ENCODE results near the gene DNAJC1. TPM values are rescaled to one million over a fixed set of nuclear protein-coding genes. Genes with fewer than 3 reads are reported as not detected.

DNAJC1 gene
- total and polyA plus RNA-seq, 2 donors (not counting 3 experiments of a cell fraction or from before 2014, with no cell fraction given), result 11.2 to 19.7 TPM

DNA sequence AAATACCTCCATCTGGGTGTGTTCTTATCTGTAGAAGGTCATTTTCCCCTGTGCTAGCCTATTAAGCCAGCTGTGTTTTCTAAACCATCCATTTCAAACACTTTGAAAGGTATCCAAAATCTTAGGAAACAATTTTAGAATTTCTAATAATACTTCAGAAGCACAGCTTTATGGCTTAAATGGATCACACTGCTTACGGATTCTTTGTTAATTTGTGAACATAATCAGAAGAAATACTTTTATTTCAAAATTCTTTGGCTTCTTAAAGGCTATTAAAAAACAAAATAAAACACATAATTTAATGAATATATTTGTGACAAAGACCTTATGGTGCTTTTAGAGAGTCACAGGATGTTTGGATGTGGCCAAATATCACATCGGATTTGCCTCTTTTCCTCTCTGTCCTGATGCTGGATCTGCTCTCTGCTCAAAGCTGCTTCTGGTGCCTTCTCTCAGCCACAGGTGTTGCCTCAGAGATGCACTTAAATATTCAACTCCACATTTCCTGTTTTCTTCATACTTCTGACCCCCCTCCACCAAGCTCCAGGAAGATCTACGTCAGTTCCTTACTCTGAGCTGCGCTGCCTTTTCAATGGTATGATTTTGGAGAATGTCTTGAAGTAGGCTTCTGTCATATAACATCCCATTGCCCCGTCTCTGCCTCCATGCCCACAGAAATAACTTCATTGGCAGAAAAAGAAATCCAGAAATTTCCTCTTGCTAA, 238.9 kb downstream of the DNAJC1 start:
- H3K79me2 ChIP-seq (ENCODE audit: control insufficient read depth, insufficient read depth, low read length), result no peaks in the 10 kb centered on the region
- H3K4me1 ChIP-seq (ENCODE audit: control insufficient read depth, extremely low read depth, insufficient read depth, low read length), result no peaks in the 10 kb centered on the region
- POLR2A ChIA-PET, result no interaction called here
- TF ChIP-seq EZH2 (IDR thresholded peaks at IDR 0.05; ENCODE audit: borderline replicate concordance, low read depth, low read length, severe bottlenecking) (no peak), POLR2AphosphoS5 (IDR thresholded peaks at IDR 0.05; ENCODE audit: insufficient read depth, low read depth, low read length) (no peak), GATA2 (IDR thresholded peaks at IDR 0.05; ENCODE audit: insufficient read depth, insufficient read length, low read depth, low read length) (no peak), FOS (IDR thresholded peaks at IDR 0.05; ENCODE audit: borderline replicate concordance, insufficient read depth, low read length) (no peak), POLR2A (IDR thresholded peaks at IDR 0.05; ENCODE audit: low read depth, low read length) (no peak), JUN (IDR thresholded peaks at IDR 0.05; ENCODE audit: borderline replicate concordance, insufficient read depth, insufficient read length, low read depth) (no peak), MYC (IDR thresholded peaks at IDR 0.05; ENCODE audit: low read depth, low read length) (no peak)
- TF ChIP-seq, protein P1, sequence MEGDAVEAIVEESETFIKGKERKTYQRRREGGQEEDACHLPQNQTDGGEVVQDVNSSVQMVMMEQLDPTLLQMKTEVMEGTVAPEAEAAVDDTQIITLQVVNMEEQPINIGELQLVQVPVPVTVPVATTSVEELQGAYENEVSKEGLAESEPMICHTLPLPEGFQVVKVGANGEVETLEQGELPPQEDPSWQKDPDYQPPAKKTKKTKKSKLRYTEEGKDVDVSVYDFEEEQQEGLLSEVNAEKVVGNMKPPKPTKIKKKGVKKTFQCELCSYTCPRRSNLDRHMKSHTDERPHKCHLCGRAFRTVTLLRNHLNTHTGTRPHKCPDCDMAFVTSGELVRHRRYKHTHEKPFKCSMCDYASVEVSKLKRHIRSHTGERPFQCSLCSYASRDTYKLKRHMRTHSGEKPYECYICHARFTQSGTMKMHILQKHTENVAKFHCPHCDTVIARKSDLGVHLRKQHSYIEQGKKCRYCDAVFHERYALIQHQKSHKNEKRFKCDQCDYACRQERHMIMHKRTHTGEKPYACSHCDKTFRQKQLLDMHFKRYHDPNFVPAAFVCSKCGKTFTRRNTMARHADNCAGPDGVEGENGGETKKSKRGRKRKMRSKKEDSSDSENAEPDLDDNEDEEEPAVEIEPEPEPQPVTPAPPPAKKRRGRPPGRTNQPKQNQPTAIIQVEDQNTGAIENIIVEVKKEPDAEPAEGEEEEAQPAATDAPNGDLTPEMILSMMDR (IDR thresholded peaks at IDR 0.05; ENCODE audit: extremely low read depth in 1 of 2, insufficient read depth in 1 of 2, low read depth in 1 of 2, low read length in 2 of 2), result no peak
- TF ChIP-seq, protein P2, sequence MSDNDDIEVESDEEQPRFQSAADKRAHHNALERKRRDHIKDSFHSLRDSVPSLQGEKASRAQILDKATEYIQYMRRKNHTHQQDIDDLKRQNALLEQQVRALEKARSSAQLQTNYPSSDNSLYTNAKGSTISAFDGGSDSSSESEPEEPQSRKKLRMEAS (IDR thresholded peaks at IDR 0.05; ENCODE audit: insufficient read depth, insufficient read length), result no peak
- H3K9me1 ChIP-seq (replicated peaks; ENCODE audit: control insufficient read depth, extremely low read depth, insufficient read depth, low read length), result no peaks in the 10 kb centered on the region
- no peaks in the 10 kb centered on the region for H3K36me3 ChIP-seq (ENCODE audit: control insufficient read depth in 2 of 2, extremely low read depth in 1 of 2, insufficient read depth in 2 of 2, low read length in 2 of 2)
- H4K20me1 ChIP-seq (replicated peaks; ENCODE audit: control insufficient read depth, extremely low read depth, insufficient read depth, low read length), result no peaks in the 10 kb centered on the region
- dilution Hi-C loops (cut with MboI; ENCODE audit: extremely low pct_ligation_motif_present, low sequenced_read_pairs), result no loop called here
- H3K27ac ChIP-seq (ENCODE audit: insufficient read depth, low read depth, low read length), result no peak overlapping the region
- H2AFZ ChIP-seq (ENCODE audit: low read depth, low read length), result no peak overlapping the region
- no peaks in the 10 kb centered on the region for H3K27me3 ChIP-seq (ENCODE audit: control insufficient read depth in 2 of 2, insufficient read depth in 2 of 2, low read length in 2 of 2)
- intact Hi-C loops (cut with micrococcal nuclease), result loop anchor here (10.0 kb wide), 1 partner anchor 190 kb away; no protein-coding TSS in a partner anchor
- no peak overlapping the region for H3K9ac ChIP-seq (replicated peaks; ENCODE audit: extremely low read depth, insufficient read depth, low read length)
- H3K4me2 ChIP-seq (ENCODE audit: insufficient read depth, low read length), result no peak overlapping the region
- no peak for DNase-seq (ENCODE audit: low read depth, low spot score)
- no peaks in the 10 kb centered on the region for H3K9me3 ChIP-seq (replicated peaks; ENCODE audit: control insufficient read depth, insufficient read depth, low read length)
- CTCF ChIA-PET, result no interaction called here
- no TSS peak for BruUV-seq (replicated peaks)
- FAIRE-seq, result no peak
- no peak overlapping the region for H3K4me3 ChIP-seq (replicated peaks in 1 of 3; ENCODE audit: insufficient read depth in 1 of 3, low read depth in 1 of 3, low read length in 3 of 3)

Measured in endothelial cell of umbilical vein (primary cell).